DND-41 (cell line): Measurements from ENCODE around the gene PTPRD.

Experiments
- ATAC-seq: fragments of 200-7000 bp; cut with Tn5 transposase; 3 replicates; pipeline ENCODE4 v1.9.1; 2021; ENCODE audit warnings: low read depth; ENCODE audit not compliant: insufficient read depth
- DNase-seq: peaks from one replicate; pipeline ENCODE4 v3.0.0-alpha.2; 2020
- H2AFZ ChIP-seq: 2 replicates; pipeline ENCODE4 v1.6.0; 2012; ENCODE audit warnings: low read depth, low read length
- H3K27ac ChIP-seq: 2 replicates; pipeline ENCODE4 v1.5.1; 2012; ENCODE audit warnings: low read length, inconsistent platforms
- H3K27me3 ChIP-seq: fragments of 200-600 bp; sonication (generic); 2 replicates; pipeline ENCODE4 v1.6.0; 2012; ENCODE audit warnings: low read length, mild to moderate bottlenecking, inconsistent platforms; ENCODE audit not compliant: insufficient read depth, poor library complexity
- H3K36me3 ChIP-seq: 2 replicates; pipeline ENCODE4 v1.5.1; 2012; ENCODE audit warnings: low read length, inconsistent platforms; ENCODE audit not compliant: insufficient read depth
- H3K4me1 ChIP-seq: 2 replicates; pipeline ENCODE4 v1.5.1; 2012; ENCODE audit warnings: mild to moderate bottlenecking, low read length; ENCODE audit not compliant: insufficient read depth
- H3K4me2 ChIP-seq: 2 replicates; pipeline ENCODE4 v1.6.0; 2012; ENCODE audit warnings: mild to moderate bottlenecking, moderate library complexity, low read length, inconsistent platforms; ENCODE audit not compliant: insufficient read depth
- H3K4me3 ChIP-seq, 2 experiments: fragments of 200-600 bp in 1 of 2; shearing (Covaris generic) in 1 of 2; 2 replicates each; pipeline ENCODE4 v1.5.1; 2012 to 2016; ENCODE audit warnings: inconsistent platforms in 2 of 2, low read length in 2 of 2, mild to moderate bottlenecking in 2 of 2, low read depth in 1 of 2, moderate library complexity in 1 of 2
- H3K79me2 ChIP-seq: 2 replicates; pipeline ENCODE4 v1.6.0; 2012; ENCODE audit warnings: low read length, inconsistent platforms; ENCODE audit not compliant: insufficient read depth
- H3K9ac ChIP-seq: 2 replicates; pipeline ENCODE4 v1.6.0; 2012; ENCODE audit warnings: low read depth, mild to moderate bottlenecking, inconsistent platforms, low read length, moderate library complexity
- H3K9me3 ChIP-seq: 2 replicates; pipeline ENCODE4 v1.5.1; 2012; ENCODE audit warnings: low read length, moderate library complexity, mild to moderate bottlenecking, inconsistent platforms; ENCODE audit not compliant: insufficient read depth, severe bottlenecking
- H4K20me1 ChIP-seq: 2 replicates; pipeline ENCODE4 v1.6.0; 2012; ENCODE audit warnings: low read length; ENCODE audit not compliant: insufficient read depth
- EZH2 ChIP-seq: IDR thresholded peaks from 3 replicates; pipeline ENCODE4 v1.6.1; 2012; ENCODE audit warnings: borderline replicate concordance, low read depth, mild to moderate bottlenecking, moderate library complexity, low read length, inconsistent platforms; ENCODE audit not compliant: severe bottlenecking
- TF ChIP-seq, protein P1 (sequence below): IDR thresholded peaks from 2 replicates; pipeline ENCODE4 v1.5.1; 2012; ENCODE audit warnings: borderline replicate concordance, low read length, moderate library complexity, mild to moderate bottlenecking; ENCODE audit not compliant: poor library complexity, severe bottlenecking; ENCODE audit errors: extremely low read depth

Gene PTPRD

DNA sequence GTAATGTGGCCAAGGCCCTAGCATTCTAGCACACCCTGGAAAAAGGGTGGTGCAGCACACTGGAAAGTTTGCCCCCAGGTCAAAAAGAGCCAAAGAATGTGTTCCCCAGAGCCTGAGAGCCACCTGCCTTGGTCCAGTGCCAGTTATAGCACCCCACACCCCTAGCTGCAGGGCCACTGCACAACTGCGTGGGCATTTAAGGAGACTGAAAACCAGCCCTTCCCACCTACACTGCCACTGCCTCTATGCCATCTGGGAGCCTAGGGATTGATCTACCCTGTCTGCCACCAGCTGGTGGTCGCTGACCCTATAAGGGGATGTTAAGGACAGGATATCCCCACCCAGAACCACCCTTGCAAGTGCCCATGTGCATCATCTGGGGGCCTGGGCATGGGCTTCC is 38.2 kb upstream of the PTPRD start:
- no peaks in the 10 kb centered on the region for H3K27me3 ChIP-seq
- H4K20me1 ChIP-seq = no peaks in the 10 kb centered on the region
- DNase-seq = no peak
- H3K4me1 ChIP-seq = no peaks in the 10 kb centered on the region
- no peak overlapping the region for H3K9ac ChIP-seq
- H3K27ac ChIP-seq = no peak overlapping the region
- TF ChIP-seq, protein P1, sequence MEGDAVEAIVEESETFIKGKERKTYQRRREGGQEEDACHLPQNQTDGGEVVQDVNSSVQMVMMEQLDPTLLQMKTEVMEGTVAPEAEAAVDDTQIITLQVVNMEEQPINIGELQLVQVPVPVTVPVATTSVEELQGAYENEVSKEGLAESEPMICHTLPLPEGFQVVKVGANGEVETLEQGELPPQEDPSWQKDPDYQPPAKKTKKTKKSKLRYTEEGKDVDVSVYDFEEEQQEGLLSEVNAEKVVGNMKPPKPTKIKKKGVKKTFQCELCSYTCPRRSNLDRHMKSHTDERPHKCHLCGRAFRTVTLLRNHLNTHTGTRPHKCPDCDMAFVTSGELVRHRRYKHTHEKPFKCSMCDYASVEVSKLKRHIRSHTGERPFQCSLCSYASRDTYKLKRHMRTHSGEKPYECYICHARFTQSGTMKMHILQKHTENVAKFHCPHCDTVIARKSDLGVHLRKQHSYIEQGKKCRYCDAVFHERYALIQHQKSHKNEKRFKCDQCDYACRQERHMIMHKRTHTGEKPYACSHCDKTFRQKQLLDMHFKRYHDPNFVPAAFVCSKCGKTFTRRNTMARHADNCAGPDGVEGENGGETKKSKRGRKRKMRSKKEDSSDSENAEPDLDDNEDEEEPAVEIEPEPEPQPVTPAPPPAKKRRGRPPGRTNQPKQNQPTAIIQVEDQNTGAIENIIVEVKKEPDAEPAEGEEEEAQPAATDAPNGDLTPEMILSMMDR = no peak
- no peak for TF ChIP-seq EZH2
- no peaks in the 10 kb centered on the region for H3K36me3 ChIP-seq
- H2AFZ ChIP-seq = no peak overlapping the region
- no peaks in the 10 kb centered on the region for H3K9me3 ChIP-seq
- H3K79me2 ChIP-seq = no peaks in the 10 kb centered on the region
- no peak for ATAC-seq
- H3K4me3 ChIP-seq = no peak overlapping the region
- H3K4me2 ChIP-seq = no peak overlapping the region

DNA sequence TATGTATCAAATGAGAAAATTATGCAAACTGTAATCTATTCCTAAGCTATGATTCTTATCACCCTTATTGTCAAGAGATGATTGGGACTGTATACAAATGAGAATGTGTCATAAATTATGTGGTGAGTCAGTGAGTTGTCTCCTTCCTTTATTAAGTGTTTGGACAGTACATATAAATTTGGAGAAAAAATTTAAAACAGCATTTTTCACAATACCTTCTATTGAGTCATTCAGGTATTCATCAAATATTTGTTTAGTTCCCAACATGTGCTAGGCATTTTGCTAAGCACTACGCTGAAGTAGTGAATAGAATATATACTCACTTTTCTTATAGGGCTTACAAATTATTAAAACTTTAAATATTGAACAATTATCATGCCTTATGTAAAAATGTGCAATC is 36.3 kb upstream of the PTPRD start:
- no peaks in the 10 kb centered on the region for H3K4me1 ChIP-seq
- H3K27ac ChIP-seq = no peak overlapping the region
- DNase-seq (no peak), ATAC-seq (no peak)
- no peak overlapping the region for H2AFZ ChIP-seq
- TF ChIP-seq, protein P1 = no peak
- no peak for TF ChIP-seq EZH2
- H3K4me3 ChIP-seq = no peak overlapping the region
- H3K4me2 ChIP-seq = no peak overlapping the region
- H3K27me3 ChIP-seq = no peaks in the 10 kb centered on the region
- no peaks in the 10 kb centered on the region for H4K20me1 ChIP-seq
- H3K9me3 ChIP-seq = no peaks in the 10 kb centered on the region
- no peaks in the 10 kb centered on the region for H3K79me2 ChIP-seq
- H3K36me3 ChIP-seq = no peaks in the 10 kb centered on the region
- no peak overlapping the region for H3K9ac ChIP-seq

DNA sequence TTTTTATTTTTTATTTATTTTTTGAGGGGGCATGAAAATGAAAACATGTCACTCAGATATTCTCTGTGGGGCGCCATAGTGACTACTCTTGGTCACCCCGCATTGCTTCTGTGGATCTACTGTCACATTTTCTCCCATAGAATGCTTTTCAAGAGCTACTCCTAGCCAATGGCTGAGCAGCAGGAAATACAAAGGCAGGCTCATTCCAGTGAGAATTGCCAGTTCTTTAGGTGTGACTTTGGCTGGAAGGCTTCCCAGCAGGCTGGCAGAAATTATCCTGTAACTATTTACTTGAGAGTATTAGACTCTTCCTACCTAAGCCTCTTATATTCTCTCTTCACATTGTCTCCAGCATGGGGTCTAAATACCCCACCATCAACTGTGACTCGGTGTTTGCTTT is 21.0 kb upstream of the PTPRD start:
- H3K9me3 ChIP-seq = no peaks in the 10 kb centered on the region
- no peak for ATAC-seq
- no peaks in the 10 kb centered on the region for H3K79me2 ChIP-seq
- H3K9ac ChIP-seq = no peak overlapping the region
- H3K27me3 ChIP-seq = no peaks in the 10 kb centered on the region
- DNase-seq = no peak
- no peaks in the 10 kb centered on the region for H4K20me1 ChIP-seq
- no peaks in the 10 kb centered on the region for H3K36me3 ChIP-seq
- no peak overlapping the region for H3K27ac ChIP-seq
- H3K4me3 ChIP-seq = no peak overlapping the region
- no peaks in the 10 kb centered on the region for H3K4me1 ChIP-seq
- H3K4me2 ChIP-seq = no peak overlapping the region
- no peak overlapping the region for H2AFZ ChIP-seq
- TF ChIP-seq, protein P1 = no peak
- no peak for TF ChIP-seq EZH2
